Measurements from ENCODE around the gene NGEF. TPM values are rescaled to one million over a fixed set of nuclear protein-coding genes. Genes with fewer than 3 reads are reported as not detected.

The NGEF gene
- total RNA-seq, 1 experiment from 2014 or later: 1.9 TPM

- Histone ChIP-seq H2BK15ac (ENCODE audit: low read depth, low read length) (no peak overlapping the region), H3K9me3 (ENCODE audit: control insufficient read depth, low read depth, low read length) (no peaks in the 10 kb centered on the region), H2BK120ac (ENCODE audit: low read depth, low read length, poor library complexity, severe bottlenecking) (no peak overlapping the region), H3K27ac (ENCODE audit: insufficient read length, low read depth, low read length) (no peak overlapping the region), H3K18ac (ENCODE audit: insufficient read length, low read depth, low read length) (no peak overlapping the region), H4K91ac (ENCODE audit: insufficient read length, low read depth, low read length) (no peak overlapping the region), H3K4me1 (ENCODE audit: insufficient read depth, low read length) (no peaks in the 10 kb centered on the region), H3K23ac (ENCODE audit: insufficient read length, low read depth, low read length) (no peak overlapping the region), H2BK12ac (ENCODE audit: insufficient read length, low read depth, low read length) (no peak overlapping the region), H3K27me3 (ENCODE audit: insufficient read depth, low read length) (no peaks in the 10 kb centered on the region), H3K79me2 (ENCODE audit: insufficient read depth, low read length) (no peaks in the 10 kb centered on the region), H4K5ac (ENCODE audit: insufficient read length, low read depth, low read length) (no peak overlapping the region), H3K23me2 (ENCODE audit: insufficient read length, low read depth, low read length, poor library complexity, severe bottlenecking) (no peaks in the 10 kb centered on the region), H3K4me2 (ENCODE audit: insufficient read depth, insufficient read length, low read length) (no peak overlapping the region), H3K56ac (ENCODE audit: insufficient read length, low read depth, low read length) (no peak overlapping the region), H2AK5ac (ENCODE audit: insufficient read length, low read length) (no peak overlapping the region), H2AFZ (ENCODE audit: low read length) (no peak overlapping the region), H3K9ac (ENCODE audit: extremely low read depth, insufficient read length, low read length) (no peak overlapping the region), H3T11ph (ENCODE audit: low read length) (no peak overlapping the region), H4K8ac (replicated peaks; ENCODE audit: insufficient read length, low read depth, low read length) (no peak overlapping the region), H3K79me1 (ENCODE audit: insufficient read depth, low read depth, low read length, poor library complexity, severe bottlenecking) (no peaks in the 10 kb centered on the region), H3K14ac (ENCODE audit: insufficient read depth, low read length) (no peak overlapping the region), H2BK5ac (ENCODE audit: insufficient read length, low read length) (no peak overlapping the region), H4K20me1 (ENCODE audit: control insufficient read depth, insufficient read depth, insufficient read length) (no peaks in the 10 kb centered on the region), H3K4ac (ENCODE audit: low read depth, low read length) (no peak overlapping the region), H2BK20ac (ENCODE audit: low read depth, low read length, poor library complexity, severe bottlenecking) (no peak overlapping the region)
- H3K36me3 Mint-ChIP-seq (ENCODE audit: insufficient read depth in 1 of 3, low read depth in 3 of 3): peaks cover 12 to 15% (median 14%) of the 10 kb centered on the region in 3 experiments; a peak in 5 of 7 replicates
- peaks cover 32% of the 10 kb centered on the region in 2 experiments for H3K9me3 Mint-ChIP-seq
- no peak overlapping the region for H3K4me3 Mint-ChIP-seq
- no peak overlapping the region for H3K27ac Mint-ChIP-seq
- no peaks in the 10 kb centered on the region for H3K4me1 Mint-ChIP-seq
- WGBS (ENCODE audit: extremely low coverage, insufficient read length, low lambda C conversion rate): no CpG with 5 or more reads among the region's 2 CpGs
- DNase-seq: no peak
- H3K27me3 Mint-ChIP-seq (ENCODE audit: low read depth): peaks cover 28% of the 10 kb centered on the region
- TF ChIP-seq CTCF (conservative IDR thresholded peaks at IDR 0.05): no peak
Observed at GRCh38 chr2:232913903-232914302, 99.2 kb downstream of the NGEF start.

Measured in H9 (cell line).